KMS-11 (cell line): ENCODE data around the gene USP31.

Source experiments
- H2AFZ ChIP-seq: fragments of 200-600 bp; sonication (generic); 2 replicates; pipeline ENCODE4 v1.6.1; 2016; ENCODE audit warnings: antibody characterized with exemption, mixed run types, low read depth
- H3K27ac ChIP-seq: fragments of 200-600 bp; sonication (generic); 2 replicates; pipeline ENCODE4 v1.6.1; 2016; ENCODE audit warnings: mild to moderate bottlenecking, mixed run types
- H3K27me3 ChIP-seq: fragments of 200-600 bp; sonication (generic); 2 replicates; pipeline ENCODE4 v1.6.1; 2017; ENCODE audit warnings: mild to moderate bottlenecking, low read depth, mixed run types, moderate library complexity; ENCODE audit not compliant: insufficient read depth
- H3K36me3 ChIP-seq: fragments of 200-600 bp; sonication (generic); 2 replicates; pipeline ENCODE4 v1.6.1; 2017; ENCODE audit warnings: mild to moderate bottlenecking, mixed run types; ENCODE audit not compliant: insufficient read depth
- H3K4me1 ChIP-seq: fragments of 200-600 bp; sonication (generic); 2 replicates; pipeline ENCODE4 v1.6.1; 2016; ENCODE audit warnings: mild to moderate bottlenecking, low read depth, mixed run types; ENCODE audit not compliant: poor library complexity, severe bottlenecking
- H3K4me2 ChIP-seq: fragments of 200-600 bp; sonication (generic); 2 replicates; pipeline ENCODE4 v1.7.0; 2016; ENCODE audit warnings: mild to moderate bottlenecking, mixed run types
- H3K4me3 ChIP-seq: fragments of 200-600 bp; sonication (generic); IDR thresholded peaks from 2 replicates; pipeline ENCODE4 v1.6.1; 2017; ENCODE audit warnings: low read depth, low read length, mixed read lengths; ENCODE audit not compliant: insufficient read depth
- H3K79me2 ChIP-seq: fragments of 200-600 bp; sonication (generic); 2 replicates; pipeline ENCODE4 v1.6.1; 2016; ENCODE audit warnings: low read depth, mixed run types; ENCODE audit not compliant: insufficient read depth
- H3K9ac ChIP-seq: fragments of 200-600 bp; sonication (generic); 2 replicates; pipeline ENCODE4 v1.6.1; 2016; ENCODE audit warnings: mild to moderate bottlenecking, mixed run types
- H4K20me1 ChIP-seq: fragments of 200-600 bp; sonication (generic); 2 replicates; pipeline ENCODE4 v1.6.1; 2016; ENCODE audit warnings: mild to moderate bottlenecking, mixed run types; ENCODE audit not compliant: insufficient read depth
- CTCF ChIP-seq: fragments of 200-600 bp; sonication (generic); conservative IDR thresholded peaks from 2 replicates; pipeline ENCODE4 v1.6.1; 2017; ENCODE audit warnings: low read depth, mild to moderate bottlenecking, antibody characterized with exemption, low read length, moderate library complexity, mixed read lengths

Gene USP31

DNA sequence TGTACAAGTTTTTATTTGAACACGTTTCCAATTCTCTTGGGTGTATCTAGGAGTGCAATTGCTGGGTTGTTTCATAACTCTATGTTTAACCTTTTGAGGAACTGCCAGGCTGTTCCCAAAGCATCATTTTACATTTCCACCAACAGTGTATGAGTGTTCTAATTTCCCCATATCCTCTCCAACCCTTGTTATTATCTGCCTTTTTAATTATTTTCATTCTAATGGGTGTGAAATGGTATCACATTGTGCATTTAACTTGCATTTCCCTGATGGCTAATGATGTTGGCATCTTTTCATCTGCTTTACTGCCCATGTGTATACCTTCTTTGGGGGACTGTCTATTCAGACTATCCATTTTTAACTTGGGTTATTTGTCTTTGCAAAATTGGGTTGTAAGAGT is 104.2 kb downstream of the USP31 start:
- Histone ChIP-seq H3K79me2 (no peaks in the 10 kb centered on the region), H3K4me3 (no peak overlapping the region), H2AFZ (no peak overlapping the region), H3K27me3 (no peaks in the 10 kb centered on the region), H4K20me1 (no peaks in the 10 kb centered on the region), H3K27ac (no peak overlapping the region), H3K4me1 (no peaks in the 10 kb centered on the region), H3K4me2 (no peak overlapping the region), H3K9ac (no peak overlapping the region), H3K36me3 (no peaks in the 10 kb centered on the region)
- TF ChIP-seq CTCF = no peak

GRCh38 chr16:23040246-23040645 is 109.0 kb downstream of the USP31 start:
- no peaks in the 10 kb centered on the region for H3K27me3 ChIP-seq
- H3K27ac ChIP-seq = no peak overlapping the region
- H3K36me3 ChIP-seq = no peaks in the 10 kb centered on the region

GRCh38 chr16:23039118-23039517 is 110.1 kb downstream of the USP31 start:
- H3K4me1 ChIP-seq = no peaks in the 10 kb centered on the region
- no peak overlapping the region for H3K4me2 ChIP-seq
- H3K36me3 ChIP-seq = no peaks in the 10 kb centered on the region
- H3K9ac ChIP-seq = no peak overlapping the region
- H3K27me3 ChIP-seq = no peaks in the 10 kb centered on the region
- no peak for TF ChIP-seq CTCF
- H3K4me3 ChIP-seq = no peak overlapping the region
- no peak overlapping the region for H2AFZ ChIP-seq
- no peaks in the 10 kb centered on the region for H4K20me1 ChIP-seq
- no peak overlapping the region for H3K27ac ChIP-seq
- no peaks in the 10 kb centered on the region for H3K79me2 ChIP-seq

More at GRCh38 chr16:23040246-23040645, 109.0 kb downstream of the USP31 start:
- Histone ChIP-seq H3K4me1 (no peaks in the 10 kb centered on the region), H4K20me1 (no peaks in the 10 kb centered on the region), H3K79me2 (no peaks in the 10 kb centered on the region), H3K9ac (no peak overlapping the region), H2AFZ (no peak overlapping the region), H3K4me2 (no peak overlapping the region), H3K4me3 (no peak overlapping the region)
- no peak for TF ChIP-seq CTCF

- Histone ChIP-seq H4K20me1 (no peaks in the 10 kb centered on the region), H3K4me2 (no peak overlapping the region), H3K4me3 (no peak overlapping the region)
Observed at GRCh38 chr16:23035240-23035639, 114.0 kb downstream of the USP31 start.

More at GRCh38 chr16:23035240-23035639, 114.0 kb downstream of the USP31 start:
- Histone ChIP-seq H3K79me2 (no peaks in the 10 kb centered on the region), H3K9ac (no peak overlapping the region), H3K4me1 (no peaks in the 10 kb centered on the region), H3K36me3 (no peaks in the 10 kb centered on the region), H2AFZ (no peak overlapping the region), H3K27ac (no peak overlapping the region), H3K27me3 (no peaks in the 10 kb centered on the region)
- no peak for TF ChIP-seq CTCF
